Activated CD8-positive, alpha-beta memory T cell treated with anti-CD3 and anti-CD28 coated beads, Interleukin-2, amount 50 U/mL, for 4 hours (primary cell): ENCODE results near the gene TEX14.
"Not testable (repeated sequence)": the region's sequence is repeated elsewhere in the genome, so short reads cannot be mapped to it uniquely, and the experiment has no call there.

Experiments used
- DNase-seq: peaks from one replicate; pipeline ENCODE4 v3.0.0-alpha.2; 2020

Gene TEX14

DNA sequence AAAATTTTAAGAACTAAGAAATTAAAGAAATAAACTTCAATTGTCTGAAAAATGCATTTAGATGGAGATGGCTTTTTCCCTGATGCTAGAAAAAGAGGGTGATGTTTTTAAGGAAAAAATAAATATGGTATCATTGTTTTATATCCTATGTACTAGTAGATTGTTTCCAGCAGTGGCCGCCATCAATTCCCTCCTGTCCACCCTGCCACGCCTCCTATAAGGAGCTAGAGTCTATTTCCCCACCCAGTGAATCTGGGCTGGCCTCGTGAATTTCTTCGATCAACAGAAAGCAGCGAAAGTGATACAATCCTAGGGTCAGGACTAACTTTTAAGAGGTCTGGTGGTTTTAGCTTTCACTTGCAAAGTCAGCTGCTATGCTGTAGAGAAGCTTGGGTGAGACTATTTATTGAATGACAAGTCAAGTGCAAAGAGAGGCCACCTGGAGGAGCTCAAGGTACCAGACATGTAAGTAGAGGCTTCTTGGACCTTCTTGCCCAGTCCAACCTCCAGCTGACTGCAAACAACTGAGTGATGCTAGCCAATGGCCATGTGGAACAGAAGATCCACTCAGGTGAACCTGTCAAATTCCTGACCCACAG, 96.6 kb downstream of the TEX14 start:
- no peak for DNase-seq

GRCh38 chr17:58593123-58593522, 98.7 kb downstream of the TEX14 start:
- no peak for DNase-seq

DNA sequence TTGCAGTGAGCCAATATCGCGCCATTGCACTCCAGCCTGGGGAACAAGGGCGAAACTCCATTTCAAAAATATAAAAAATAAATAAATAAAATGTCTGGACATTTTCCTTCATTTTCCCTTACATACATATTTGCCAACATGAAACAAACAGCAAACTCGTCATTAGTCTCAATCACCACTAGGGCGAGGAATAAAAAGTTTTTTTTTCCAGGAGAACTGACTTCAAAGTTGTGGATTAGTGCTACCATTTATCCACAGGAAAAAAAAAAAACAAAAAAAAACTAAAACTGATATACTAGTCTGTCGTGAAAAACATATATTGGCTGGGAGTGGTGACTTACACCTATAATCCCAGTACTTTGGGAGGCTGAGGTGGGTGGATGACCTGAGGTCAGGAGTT, 100.4 kb downstream of the TEX14 start:
- no peak for DNase-seq

DNA sequence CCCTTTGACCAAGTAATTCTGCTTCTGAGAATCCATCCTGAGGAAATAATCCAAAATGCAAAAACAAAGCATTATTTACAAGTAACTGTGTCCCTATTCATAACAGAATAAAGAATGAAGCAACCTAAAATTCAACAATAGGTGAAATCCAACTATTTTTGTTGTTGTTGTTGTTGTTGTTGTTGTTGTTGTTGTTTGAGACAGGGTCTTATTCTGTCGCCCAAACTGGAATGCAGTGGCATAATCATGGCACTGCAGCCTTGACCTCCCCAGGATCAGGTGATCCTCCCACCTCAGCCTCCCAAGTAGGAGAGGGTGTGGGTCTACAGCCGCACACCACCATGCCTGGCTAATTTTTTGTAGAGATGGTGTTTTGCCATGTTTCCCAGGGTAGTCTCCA, 101.5 kb downstream of the TEX14 start:
- no peak for DNase-seq

DNA sequence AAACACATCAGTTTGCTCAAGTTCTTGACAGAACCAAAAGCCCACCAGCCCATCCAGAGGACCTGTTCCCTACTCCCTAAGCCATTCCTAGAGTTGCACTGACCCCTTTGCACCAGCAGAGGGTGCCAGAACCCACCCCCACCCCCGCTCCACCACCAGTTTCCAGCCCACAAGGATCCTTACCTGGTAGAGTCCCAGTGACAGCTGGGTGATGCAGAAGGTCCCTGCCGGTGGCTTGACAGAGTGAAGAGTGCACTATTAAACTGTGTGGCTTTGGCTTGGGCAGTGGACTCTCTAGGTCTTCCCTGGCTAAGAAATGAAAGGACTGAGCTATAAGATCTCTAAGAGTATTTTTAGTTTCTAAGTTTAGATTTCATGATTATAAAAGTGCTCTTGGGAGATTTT, 104.1 kb downstream of the TEX14 start:
- DNase-seq, result peak; percentile 56

DNA sequence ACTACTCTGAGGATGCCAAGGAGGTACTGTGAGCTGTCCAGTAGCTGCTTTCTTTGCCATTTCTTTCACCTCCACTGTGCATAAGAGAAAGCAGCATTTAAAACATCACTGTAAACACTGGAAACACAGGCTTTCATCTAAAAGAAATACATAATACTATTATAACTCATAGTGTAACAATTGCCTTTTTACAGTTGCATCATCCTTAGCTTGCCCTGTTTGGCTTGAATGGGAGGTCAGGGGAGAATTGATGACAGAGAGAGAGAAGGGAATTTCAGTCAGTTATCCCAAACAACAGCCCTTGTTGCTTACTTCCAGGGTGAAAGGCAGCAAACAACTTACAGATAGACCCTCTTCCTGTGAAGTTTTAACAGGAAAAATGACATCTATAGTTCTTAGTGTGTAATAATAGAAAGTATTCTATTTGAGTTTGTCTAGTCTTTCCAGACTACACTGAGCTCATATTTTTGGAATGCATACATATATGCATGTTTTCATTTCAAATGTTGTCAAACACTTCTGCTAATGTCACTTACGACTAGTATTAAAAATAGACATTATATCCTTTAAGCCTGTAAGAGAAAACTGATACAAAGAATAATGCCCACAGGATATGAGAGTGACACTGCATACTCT, 105.7 kb downstream of the TEX14 start:
- no peak for DNase-seq

- DNase-seq, result no peak
These were observed 106.3 kb downstream of the TEX14 start for GRCh38 chr17:58585554-58585953.

DNA sequence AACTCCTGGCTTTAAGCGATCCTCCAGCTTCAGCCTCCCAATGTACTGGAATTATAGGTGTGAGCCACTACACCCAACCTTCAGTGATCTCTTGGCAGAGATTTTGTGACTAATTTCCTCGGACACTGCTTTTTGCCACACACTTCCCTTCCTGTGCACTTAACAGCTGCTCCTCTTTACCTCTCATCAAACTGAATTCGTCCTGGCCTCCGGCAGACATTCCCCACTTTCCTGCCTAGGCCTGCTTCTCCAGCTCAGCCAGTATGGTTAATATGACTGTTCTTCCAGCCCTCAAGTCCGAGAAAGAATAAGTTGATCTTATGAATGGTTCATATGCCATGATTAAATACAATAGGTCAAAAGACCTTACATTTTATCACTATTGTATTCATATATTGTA, 108.4 kb downstream of the TEX14 start:
- no peak for DNase-seq

DNA sequence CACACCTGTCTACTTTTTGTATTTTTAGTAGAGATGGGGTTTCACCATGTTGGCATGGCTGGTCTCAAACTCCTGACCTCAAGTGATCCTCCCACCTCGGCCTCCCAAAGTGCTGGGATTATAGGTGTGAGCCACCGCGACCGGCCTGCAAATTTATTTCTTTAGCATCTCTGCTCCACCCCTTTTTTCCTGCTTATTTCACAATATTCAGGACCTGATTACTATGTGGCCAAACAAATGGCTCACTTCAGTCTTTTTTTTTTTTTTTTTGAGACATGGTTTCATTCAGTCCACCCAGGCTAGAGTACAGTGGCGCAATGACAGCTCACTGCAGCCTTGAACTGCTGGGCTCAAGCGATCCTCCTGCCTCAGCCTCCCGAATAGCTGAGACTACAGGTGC, 109.1 kb downstream of the TEX14 start:
- DNase-seq, result not testable (repeated sequence)

DNA sequence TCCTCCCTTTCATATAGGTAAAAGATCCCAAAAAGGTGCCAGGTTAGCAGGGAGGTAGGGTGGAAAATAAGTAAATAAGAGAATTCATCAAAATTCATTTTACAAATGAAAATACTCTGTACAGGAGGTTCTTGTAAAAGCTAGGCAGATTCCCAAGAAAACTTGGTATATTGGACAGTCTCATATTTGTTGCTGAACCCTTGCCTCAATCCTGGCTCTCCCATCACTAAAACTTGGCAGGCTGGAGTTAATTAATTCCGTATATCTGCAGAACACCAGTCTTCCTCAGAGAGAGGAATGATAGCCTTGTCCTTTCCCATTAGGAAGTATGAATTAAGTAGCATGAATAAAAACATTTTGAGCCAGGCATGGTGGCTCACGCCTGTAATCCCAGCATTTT, 111.2 kb downstream of the TEX14 start:
- no peak for DNase-seq

DNA sequence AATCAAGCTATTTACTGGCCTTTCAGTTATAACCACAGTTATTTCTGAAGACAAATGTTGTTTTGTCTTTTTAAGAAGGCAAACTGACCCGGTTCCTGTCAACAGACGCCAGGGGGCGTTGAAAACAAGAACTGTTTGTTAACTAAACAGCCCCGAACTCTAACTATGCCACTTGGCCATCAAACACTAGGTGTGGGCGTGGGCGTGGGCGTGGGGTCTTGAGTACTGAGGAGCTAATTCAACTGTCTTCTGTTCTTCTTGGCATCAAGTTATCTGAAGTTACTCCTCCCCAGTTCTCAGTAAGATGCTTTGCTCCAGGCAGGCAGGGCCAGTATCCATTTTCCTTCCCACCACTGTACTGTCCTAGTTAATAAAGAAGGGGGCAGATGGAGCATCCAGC, 114.1 kb downstream of the TEX14 start:
- DNase-seq, result peak; percentile 54

- no peak for DNase-seq
These were observed 115.0 kb downstream of the TEX14 start for GRCh38 chr17:58576679-58577367.

DNA sequence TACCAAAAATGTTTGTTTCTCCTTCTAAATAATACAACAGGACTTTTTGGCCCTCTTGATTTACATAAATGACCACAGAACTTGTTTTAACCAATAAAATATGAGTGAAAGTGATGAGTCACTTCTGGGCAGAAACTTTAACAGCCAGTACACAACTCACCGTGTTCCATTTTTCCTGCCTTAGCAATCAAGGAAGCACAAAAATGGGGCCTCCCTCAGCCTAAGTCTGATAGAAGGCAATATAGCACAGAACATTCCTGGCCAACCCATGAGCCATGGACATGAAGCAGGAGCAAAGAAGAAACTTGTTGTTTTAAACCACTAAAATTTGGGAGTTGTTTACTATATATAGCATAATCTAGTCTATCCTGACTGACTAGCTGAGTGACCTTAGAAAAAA, 116.3 kb downstream of the TEX14 start:
- no peak for DNase-seq

DNA sequence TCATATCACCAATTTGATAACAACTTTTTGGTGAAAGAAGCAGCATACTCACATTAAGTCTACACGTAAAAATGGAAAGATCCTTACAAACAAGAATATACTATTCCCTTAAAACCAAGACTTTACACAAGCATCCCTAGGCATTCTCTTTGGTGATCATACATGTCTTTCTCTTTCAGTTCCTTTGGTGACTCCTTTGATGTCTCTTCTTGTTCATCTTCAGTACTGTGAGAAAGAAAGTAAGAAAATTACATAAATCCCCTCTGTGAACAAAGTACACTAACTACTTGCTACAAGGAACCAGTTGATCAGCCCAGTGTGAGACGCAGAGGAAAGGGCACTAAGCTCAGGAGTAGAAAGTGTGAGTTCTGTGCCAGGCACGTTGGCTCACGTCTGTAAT, 117.8 kb downstream of the TEX14 start:
- no peak for DNase-seq

DNA sequence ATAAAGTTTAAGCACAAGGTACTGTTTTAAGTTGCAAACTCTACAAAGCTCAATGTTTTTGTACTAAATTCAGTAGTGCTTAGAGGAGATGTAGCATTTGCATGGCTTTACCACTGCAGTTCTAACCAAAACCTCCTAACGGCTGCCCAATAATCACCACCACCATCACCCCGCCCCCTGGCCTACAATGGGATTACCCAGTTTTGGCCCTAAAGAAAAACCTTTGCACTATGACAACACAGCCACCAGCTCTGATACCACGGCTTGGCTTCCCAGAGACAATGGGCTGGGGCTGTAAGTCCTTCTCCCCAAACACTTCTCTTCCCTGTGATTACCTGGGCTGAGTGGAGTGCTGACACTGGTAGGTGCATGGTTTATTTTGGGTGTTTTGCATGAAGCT, 119.0 kb downstream of the TEX14 start:
- no peak for DNase-seq

- DNase-seq, result no peak
These were observed 121.1 kb downstream of the TEX14 start for GRCh38 chr17:58570758-58571157.

DNA sequence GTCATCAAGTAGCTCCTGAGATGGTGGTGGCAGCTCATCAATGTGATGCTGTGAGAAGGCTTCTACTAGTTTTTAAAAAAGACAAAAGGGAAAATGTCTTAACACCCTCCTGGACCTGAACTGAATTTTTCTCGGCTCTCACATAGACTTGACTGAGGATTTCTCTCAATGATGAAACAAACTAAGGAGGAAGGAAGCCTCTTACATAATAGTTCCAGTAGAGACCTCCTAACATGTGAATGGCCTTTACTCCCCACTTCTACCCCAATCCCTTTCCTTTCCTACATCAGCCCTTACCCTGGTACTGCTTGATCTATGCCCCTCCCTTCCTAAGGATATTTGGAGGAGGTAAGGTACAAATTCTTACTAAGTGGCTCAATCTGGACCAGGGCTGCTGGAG, 122.6 kb downstream of the TEX14 start:
- DNase-seq, result no peak

DNA sequence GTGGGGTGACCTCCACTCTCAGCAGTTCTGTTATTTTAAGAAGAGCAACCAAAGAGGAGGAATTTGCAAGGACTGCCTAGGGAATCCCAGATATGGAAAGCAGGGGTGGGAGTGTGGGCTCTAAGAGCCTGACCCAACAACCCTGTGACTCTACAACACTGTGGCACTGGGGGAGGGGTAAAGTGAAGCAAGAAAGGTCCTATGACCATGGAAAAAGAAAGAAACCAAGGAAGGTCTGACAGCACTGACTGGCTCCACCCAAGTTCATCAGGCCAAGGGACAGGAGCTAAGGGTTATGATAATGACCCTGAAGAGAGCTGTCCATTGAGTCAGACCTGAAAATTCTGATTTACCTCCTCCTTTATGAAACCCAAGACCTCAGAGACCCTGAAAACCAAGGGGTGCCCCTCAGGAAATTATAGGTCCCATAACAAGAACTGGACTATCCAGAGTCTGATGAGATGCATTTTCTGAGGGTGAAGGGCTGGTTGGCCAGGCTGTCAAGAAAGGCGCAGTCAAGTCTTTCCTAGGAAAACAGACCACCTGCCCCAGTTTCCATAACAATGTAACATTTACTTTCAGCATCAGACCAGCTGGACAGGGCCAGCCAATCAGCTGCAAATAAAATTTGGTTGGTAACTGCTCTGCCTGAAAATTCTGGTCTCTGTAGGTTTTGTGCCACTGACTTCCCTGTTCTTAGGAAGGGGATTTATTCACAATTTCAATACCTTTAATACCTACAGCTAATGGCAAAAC, 123.6 kb downstream of the TEX14 start:
- no peak for DNase-seq

- DNase-seq, result no peak
These were observed 126.2 kb downstream of the TEX14 start for GRCh38 chr17:58565389-58566311.

DNA sequence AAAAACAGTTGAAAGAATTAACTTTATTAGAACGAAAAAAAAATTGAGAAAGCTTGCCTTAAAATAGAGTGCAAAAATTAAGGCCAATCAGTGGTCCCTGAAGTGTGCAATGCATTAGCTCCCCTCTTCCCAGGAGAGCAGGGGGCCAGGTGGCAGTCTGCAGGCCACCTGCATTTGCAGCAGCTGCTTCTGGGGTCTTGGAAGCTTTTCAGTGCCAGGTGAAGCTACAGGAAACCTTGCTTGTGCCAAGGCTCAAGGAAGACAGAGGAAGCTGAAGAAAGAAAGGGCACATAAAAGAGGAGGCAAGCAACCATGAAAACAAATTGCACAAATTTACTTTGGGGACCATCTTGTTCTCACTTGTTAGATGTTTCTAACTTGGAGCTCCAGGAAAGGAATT, 126.9 kb downstream of the TEX14 start:
- DNase-seq, result no peak

DNA sequence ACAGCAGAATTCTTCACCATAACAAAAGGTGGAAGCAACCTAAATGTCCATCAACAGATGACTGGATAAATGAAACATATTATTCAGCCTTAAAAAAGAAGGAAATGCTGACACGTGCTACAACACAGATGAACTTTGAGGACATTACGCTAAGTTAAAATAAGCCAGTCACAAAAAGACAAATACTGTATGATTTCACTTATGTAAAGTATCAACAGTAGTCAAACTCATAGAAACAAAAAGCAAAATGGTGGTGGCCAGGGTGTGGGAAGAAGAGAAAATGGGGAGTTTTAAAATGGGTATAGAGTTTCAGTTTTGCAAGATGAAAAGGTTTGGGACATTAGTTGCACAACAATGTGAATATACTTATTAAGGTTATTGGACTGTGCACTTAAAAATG, 127.6 kb downstream of the TEX14 start:
- no peak for DNase-seq

- DNase-seq, result no peak
These were observed 131.3 kb downstream of the TEX14 start for GRCh38 chr17:58560511-58560910.

- DNase-seq, result no peak
These were observed 133.9 kb downstream of the TEX14 start for GRCh38 chr17:58557981-58558380.
